ENCODE data around the gene KLHL22. TPM values are rescaled to one million over a fixed set of nuclear protein-coding genes. Genes with fewer than 3 reads are reported as not detected.
A peak's percentile ranks its signal among the peaks of the same experiment; 100 is the strongest.

Gene KLHL22
- total RNA-seq, 1 donor: 36.9 TPM

DNA sequence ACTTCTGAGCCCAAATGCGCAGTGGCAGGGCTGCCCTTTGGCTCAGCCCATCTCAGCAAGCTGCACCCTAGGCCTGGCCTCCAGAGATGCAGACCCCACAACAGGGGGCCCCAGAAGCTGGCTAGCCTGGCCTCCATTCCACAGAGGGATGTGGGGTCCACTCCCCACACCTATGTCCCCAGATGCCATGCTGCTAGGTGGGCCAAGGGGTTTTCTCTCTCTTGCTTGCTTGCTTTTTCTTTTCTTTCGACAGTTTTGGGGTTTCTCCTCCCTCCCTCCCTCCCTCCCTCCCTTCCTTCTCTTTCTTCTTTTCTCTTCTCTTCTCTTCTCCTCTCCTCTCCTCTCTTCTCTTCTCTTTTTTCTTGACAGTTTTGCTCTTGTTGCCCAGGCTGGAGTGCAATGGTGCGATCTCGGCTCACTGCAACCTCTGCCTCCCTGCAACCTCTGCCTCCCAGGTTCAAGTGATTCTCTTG is 67.6 kb downstream of the KLHL22 start:
- Histone ChIP-seq H3K4me2 (ENCODE audit: insufficient read depth, low read length) (no peak overlapping the region), H3K79me2 (ENCODE audit: insufficient read depth, low read length) (peaks cover 30% of the 10 kb centered on the region), H2AFZ (ENCODE audit: low read length) (no peak overlapping the region), H3K4me3 (ENCODE audit: insufficient read depth, low read length) (no peak overlapping the region), H3K27ac (ENCODE audit: low read depth, low read length) (no peak overlapping the region), H4K20me1 (ENCODE audit: insufficient read depth, low read length) (peaks cover 55% of the 10 kb centered on the region), H3K9me3 (ENCODE audit: low read depth, low read length) (no peaks in the 10 kb centered on the region), H3K27me3 (ENCODE audit: insufficient read depth, low read length) (no peaks in the 10 kb centered on the region), H3K4me1 (ENCODE audit: insufficient read depth, low read length) (peaks cover 7% of the 10 kb centered on the region), H3K36me3 (ENCODE audit: insufficient read depth, low read length) (peaks cover 33% of the 10 kb centered on the region)
- peak; percentile 86 for DNase-seq (ENCODE audit: insufficient read length, low spot score, missing footprints)
- TF ChIP-seq, protein P1, sequence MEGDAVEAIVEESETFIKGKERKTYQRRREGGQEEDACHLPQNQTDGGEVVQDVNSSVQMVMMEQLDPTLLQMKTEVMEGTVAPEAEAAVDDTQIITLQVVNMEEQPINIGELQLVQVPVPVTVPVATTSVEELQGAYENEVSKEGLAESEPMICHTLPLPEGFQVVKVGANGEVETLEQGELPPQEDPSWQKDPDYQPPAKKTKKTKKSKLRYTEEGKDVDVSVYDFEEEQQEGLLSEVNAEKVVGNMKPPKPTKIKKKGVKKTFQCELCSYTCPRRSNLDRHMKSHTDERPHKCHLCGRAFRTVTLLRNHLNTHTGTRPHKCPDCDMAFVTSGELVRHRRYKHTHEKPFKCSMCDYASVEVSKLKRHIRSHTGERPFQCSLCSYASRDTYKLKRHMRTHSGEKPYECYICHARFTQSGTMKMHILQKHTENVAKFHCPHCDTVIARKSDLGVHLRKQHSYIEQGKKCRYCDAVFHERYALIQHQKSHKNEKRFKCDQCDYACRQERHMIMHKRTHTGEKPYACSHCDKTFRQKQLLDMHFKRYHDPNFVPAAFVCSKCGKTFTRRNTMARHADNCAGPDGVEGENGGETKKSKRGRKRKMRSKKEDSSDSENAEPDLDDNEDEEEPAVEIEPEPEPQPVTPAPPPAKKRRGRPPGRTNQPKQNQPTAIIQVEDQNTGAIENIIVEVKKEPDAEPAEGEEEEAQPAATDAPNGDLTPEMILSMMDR (IDR thresholded peaks at IDR 0.05; ENCODE audit: extremely low read depth, low read depth, low read length): no peak

DNA sequence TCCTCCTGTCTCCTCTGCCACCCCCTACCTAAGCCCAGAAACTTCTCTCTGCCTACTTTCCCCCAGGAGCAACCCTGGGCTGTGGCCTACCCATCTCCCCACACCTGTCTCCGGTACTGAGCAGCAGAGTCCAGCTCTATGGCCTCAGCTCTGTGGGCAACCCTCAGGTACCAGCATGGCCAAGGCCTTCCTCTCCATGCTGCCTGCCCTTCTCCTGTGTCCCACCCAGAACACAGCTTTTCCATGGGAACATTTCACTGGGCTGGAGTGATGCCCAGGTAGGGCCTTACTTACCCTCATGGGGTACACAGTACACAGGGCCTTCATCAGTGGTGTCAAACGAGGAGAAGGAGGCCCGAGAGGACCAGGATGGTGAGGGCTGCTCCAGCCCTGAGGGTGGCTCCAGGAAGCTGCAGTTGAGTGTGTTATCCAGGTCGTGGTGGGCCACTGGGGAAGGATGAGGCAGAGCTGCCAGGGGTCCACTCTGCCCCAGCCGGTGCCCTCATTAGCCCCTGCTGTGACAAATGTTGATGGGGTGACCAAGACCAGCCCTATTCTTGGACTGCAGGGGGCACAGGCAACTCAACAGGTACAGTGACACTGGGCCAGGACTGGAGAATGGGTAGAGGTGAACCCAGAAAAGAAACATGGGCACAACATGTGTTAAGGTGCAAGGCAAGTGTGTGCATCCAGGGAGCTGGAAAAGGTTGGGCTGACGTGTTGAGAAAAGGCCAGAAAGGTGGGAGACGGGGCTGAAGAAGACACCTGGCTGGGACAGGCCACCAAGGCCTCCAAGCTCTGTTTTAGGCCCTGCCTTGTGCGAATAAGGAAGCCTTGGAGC is 68.3 kb downstream of the KLHL22 start:
- peaks cover 50% of the 10 kb centered on the region for H4K20me1 ChIP-seq (ENCODE audit: insufficient read depth, low read length)
- H3K4me3 ChIP-seq (ENCODE audit: insufficient read depth, low read length): no peak overlapping the region
- no peak overlapping the region for H2AFZ ChIP-seq (ENCODE audit: low read length)
- H3K36me3 ChIP-seq (ENCODE audit: insufficient read depth, low read length): peaks cover 33% of the 10 kb centered on the region
- no peaks in the 10 kb centered on the region for H3K27me3 ChIP-seq (ENCODE audit: insufficient read depth, low read length)
- no peak overlapping the region for H3K27ac ChIP-seq (ENCODE audit: low read depth, low read length)
- H3K79me2 ChIP-seq (ENCODE audit: insufficient read depth, low read length): peaks cover 25% of the 10 kb centered on the region
- peak; percentile 84 for DNase-seq (ENCODE audit: insufficient read length, low spot score, missing footprints)
- no peak overlapping the region for H3K4me2 ChIP-seq (ENCODE audit: insufficient read depth, low read length)
- no peaks in the 10 kb centered on the region for H3K9me3 ChIP-seq (ENCODE audit: low read depth, low read length)
- TF ChIP-seq, protein P1 (IDR thresholded peaks at IDR 0.05; ENCODE audit: extremely low read depth, low read depth, low read length): no peak
- peaks cover 14% of the 10 kb centered on the region for H3K4me1 ChIP-seq (ENCODE audit: insufficient read depth, low read length)

GRCh38 chr22:20426259-20426615 is 69.4 kb downstream of the KLHL22 start:
- TF ChIP-seq, protein P1 (IDR thresholded peaks at IDR 0.05; ENCODE audit: extremely low read depth, low read depth, low read length): no peak
- peaks cover 15% of the 10 kb centered on the region for H3K79me2 ChIP-seq (ENCODE audit: insufficient read depth, low read length)
- peak; percentile 92 for DNase-seq (ENCODE audit: insufficient read length, low spot score, missing footprints)
- H4K20me1 ChIP-seq (ENCODE audit: insufficient read depth, low read length): peaks cover 42% of the 10 kb centered on the region
- no peaks in the 10 kb centered on the region for H3K9me3 ChIP-seq (ENCODE audit: low read depth, low read length)
- no peak overlapping the region for H3K27ac ChIP-seq (ENCODE audit: low read depth, low read length)
- peaks cover 33% of the 10 kb centered on the region for H3K36me3 ChIP-seq (ENCODE audit: insufficient read depth, low read length)
- no peak overlapping the region for H3K4me3 ChIP-seq (ENCODE audit: insufficient read depth, low read length)
- H3K27me3 ChIP-seq (ENCODE audit: insufficient read depth, low read length): no peaks in the 10 kb centered on the region
- no peak overlapping the region for H3K4me2 ChIP-seq (ENCODE audit: insufficient read depth, low read length)
- peaks cover 16% of the 10 kb centered on the region for H3K4me1 ChIP-seq (ENCODE audit: insufficient read depth, low read length)
- H2AFZ ChIP-seq (ENCODE audit: low read length): no peak overlapping the region

GRCh38 chr22:20425566-20426258 is 69.9 kb downstream of the KLHL22 start:
- H3K36me3 ChIP-seq (ENCODE audit: insufficient read depth, low read length): peaks cover 33% of the 10 kb centered on the region
- H4K20me1 ChIP-seq (ENCODE audit: insufficient read depth, low read length): peaks cover 37% of the 10 kb centered on the region
- H3K9me3 ChIP-seq (ENCODE audit: low read depth, low read length): no peaks in the 10 kb centered on the region
- peaks cover 16% of the 10 kb centered on the region for H3K4me1 ChIP-seq (ENCODE audit: insufficient read depth, low read length)
- H3K4me3 ChIP-seq (ENCODE audit: insufficient read depth, low read length): no peak overlapping the region
- H3K27ac ChIP-seq (ENCODE audit: low read depth, low read length): no peak overlapping the region
- TF ChIP-seq, protein P1 (IDR thresholded peaks at IDR 0.05; ENCODE audit: extremely low read depth, low read depth, low read length): no peak
- H2AFZ ChIP-seq (ENCODE audit: low read length): no peak overlapping the region
- DNase-seq (ENCODE audit: insufficient read length, low spot score, missing footprints): peak; percentile 69
- H3K79me2 ChIP-seq (ENCODE audit: insufficient read depth, low read length): peaks cover 10% of the 10 kb centered on the region
- no peaks in the 10 kb centered on the region for H3K27me3 ChIP-seq (ENCODE audit: insufficient read depth, low read length)
- no peak overlapping the region for H3K4me2 ChIP-seq (ENCODE audit: insufficient read depth, low read length)
